Right renal cortex interstitium (tissue), 3 donors: ENCODE data around the gene ZNF655. TPM values are rescaled to one million over a fixed set of nuclear protein-coding genes. Genes with fewer than 3 reads are reported as not detected.

Experiments
- DNase-seq, 3 donors: peaks; one replicate each; pipeline ENCODE4 v3.0.0-alpha.2; 2013; ENCODE audit warnings: low read depth in 3 of 3, low spot score in 2 of 3
- polyA plus RNA-seq, 3 donors: library from polyadenylated mRNA; unstranded; fragments of 120-200 nt; gene quantifications; one replicate each; pipeline ENCODE4 v1.2.1, GENCODE V29; 2013; ENCODE audit not compliant: insufficient read length in 3 of 3

The ZNF655 gene
- polyA plus RNA-seq, 3 donors = 65.9 to 77.8 (median 74.7) TPM

- DNase-seq = no peak
Measured at GRCh38 chr7:99605527-99605926, 47.1 kb downstream of the ZNF655 start.

- DNase-seq = no peak
Measured at GRCh38 chr7:99606531-99606930, 48.1 kb downstream of the ZNF655 start.

- no peak for DNase-seq
Measured at GRCh38 chr7:99607548-99607947, 49.1 kb downstream of the ZNF655 start.

GRCh38 chr7:99614495-99614894, 56.1 kb downstream of the ZNF655 start:
- DNase-seq = no peak

DNA sequence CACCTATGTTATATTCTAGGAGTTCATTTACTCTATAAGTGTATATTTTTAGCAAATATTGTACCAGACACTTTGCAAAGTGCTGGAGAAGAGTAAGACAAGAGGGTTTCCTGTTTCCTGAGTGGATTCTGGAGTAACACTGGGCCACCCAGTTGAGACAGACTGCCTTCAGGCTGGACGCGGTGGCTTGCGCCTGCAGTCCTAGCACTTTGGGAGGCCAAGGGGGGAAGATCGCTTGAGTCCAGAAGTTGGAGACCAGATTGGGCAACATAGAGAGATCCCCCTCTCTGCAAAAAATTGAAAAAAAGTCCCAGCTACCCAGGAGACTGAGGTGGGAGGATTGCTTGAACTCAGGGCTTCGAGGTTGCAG, 57.5 kb downstream of the ZNF655 start:
- DNase-seq = no peak

GRCh38 chr7:99616359-99617191, 58.1 kb downstream of the ZNF655 start, which contains the start of gene ZSCAN25:
ZSCAN25 (plus strand) TSS chr7:99616946; CDS start chr7:99619607, 2,661 bp downstream.
- DNase-seq = peak; percentile 90 to 94 (median 93)

GRCh38 chr7:99617192-99617781, 58.8 kb downstream of the ZNF655 start:
- no peak for DNase-seq

DNA sequence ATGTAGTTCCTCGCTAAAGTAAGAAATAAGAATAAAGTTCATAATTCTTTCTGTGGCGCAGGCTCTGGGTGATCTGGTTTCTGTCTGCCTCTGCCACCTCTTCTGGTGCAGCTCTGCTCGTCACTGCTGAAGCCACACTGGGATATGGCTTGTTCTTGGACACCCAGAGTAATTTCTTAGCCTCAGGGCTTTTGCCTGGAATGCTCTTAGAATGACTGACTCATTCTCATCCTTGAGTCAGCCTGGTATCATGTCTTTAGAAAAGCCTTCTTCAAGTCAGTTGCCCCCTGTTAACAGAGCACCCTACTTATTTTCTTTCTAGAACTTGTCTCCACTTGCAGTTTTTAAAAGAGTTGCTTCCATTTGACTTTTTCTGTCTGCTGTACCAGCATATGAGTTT, 60.3 kb downstream of the ZNF655 start:
- no peak for DNase-seq

DNA sequence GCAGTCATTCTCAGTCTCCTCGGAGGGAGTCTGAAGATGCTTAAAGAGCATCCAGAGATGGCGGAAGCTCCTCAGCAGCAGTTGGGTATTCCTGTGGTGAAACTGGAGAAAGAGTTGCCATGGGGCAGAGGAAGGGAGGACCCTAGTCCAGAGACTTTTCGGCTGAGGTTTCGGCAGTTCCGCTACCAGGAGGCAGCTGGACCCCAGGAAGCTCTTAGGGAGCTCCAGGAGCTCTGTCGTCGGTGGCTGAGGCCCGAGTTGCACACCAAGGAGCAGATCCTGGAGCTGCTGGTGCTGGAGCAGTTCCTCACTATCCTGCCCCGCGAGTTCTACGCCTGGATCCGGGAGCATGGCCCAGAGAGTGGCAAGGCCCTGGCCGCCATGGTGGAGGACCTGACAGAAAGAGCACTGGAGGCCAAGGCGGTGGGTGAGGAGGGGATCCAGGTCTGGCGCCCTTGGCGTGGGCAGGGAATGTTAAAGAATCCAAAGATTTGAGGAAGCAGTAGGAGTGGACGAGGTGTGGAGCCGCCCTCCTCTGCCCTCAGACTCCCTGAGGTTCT, 61.2 kb downstream of the ZNF655 start:
- no peak for DNase-seq

- no peak for DNase-seq
Measured at GRCh38 chr7:99621271-99621670, 62.8 kb downstream of the ZNF655 start.

DNA sequence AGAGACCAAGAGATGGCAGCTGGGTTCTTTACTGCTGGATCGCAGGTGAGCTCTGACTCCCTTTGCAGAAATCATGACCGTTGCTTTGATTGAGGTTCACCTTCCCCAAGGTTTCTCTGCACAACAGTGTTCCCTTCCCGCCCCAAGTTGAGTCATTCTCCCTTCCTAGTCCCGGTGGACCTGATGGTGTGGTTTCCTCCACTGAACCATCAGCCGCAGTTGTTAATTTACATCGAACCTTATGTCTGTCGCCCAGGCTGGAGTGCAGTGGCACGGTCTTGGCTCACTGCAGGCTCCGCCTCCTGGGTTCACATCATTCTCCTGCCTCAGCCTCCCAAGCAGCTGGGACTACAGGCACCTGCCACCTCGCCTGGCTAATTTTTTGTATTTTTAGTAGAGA, 64.2 kb downstream of the ZNF655 start:
- DNase-seq = no peak

DNA sequence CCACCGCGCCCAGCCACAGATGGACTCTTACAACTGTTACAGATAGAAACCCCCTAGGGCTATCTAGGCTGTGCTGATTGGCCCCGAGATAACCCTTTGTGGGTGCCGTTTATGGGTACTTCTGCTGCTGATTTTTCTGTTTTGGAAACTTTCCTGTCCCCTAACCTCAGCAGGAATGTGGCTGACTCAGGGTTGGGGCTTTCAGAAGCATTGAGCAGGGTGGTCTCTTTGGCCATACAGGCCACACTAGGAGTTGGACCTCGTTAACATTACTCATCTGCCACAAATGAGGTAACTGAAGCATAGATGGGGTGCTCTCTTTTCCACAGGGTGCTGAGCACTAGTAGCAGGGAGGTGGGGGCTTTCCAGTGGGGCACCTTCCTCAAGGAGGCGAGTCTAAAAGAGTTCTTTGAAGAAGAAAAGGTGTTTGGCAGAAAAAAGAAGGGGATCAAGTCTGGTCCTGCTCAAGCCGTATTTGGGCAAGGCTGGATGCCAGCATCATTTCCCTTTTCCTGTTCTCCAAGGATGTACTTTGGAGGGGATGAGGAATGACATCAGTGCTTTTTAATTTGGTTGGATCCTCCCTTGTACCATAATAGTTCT, 64.8 kb downstream of the ZNF655 start:
- DNase-seq = no peak

DNA sequence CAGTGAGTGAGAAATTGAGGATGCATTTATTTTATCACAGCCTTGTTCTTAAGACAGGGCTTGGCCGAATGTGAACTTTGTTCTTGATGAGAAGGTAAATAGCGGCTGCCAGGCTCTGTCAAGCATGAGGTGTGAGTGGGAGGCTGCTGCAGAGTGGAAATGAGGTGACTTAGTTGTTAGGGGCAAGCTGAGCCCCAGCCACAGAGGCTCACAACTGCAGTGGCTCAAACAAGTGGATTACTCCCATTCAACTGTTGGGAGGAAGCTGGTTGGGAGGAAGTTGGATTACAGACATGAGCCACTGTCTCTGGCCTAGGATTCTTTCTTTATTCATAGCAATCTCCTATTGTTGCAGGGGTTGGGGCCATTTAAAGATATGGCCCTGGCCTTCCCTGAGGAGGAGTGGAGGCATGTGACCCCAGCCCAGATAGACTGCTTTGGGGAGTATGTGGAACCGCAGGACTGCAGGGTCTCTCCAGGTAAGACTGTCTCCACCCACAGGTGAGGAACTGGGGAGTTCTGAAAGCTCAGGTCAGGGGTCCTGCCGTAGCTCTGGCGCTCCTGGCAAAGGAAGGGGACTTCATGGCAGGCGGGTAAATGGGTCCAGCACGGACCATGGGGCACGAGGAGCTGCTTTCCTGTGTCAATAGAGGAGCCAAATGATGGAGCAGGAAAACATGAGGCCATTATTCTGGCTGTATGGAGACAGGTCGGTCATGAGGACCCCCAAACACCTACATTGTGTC, 65.4 kb downstream of the ZNF655 start:
- no peak for DNase-seq

GRCh38 chr7:99624484-99624883, 66.0 kb downstream of the ZNF655 start:
- DNase-seq = no peak

GRCh38 chr7:99625321-99625720, 66.9 kb downstream of the ZNF655 start:
- no peak for DNase-seq

DNA sequence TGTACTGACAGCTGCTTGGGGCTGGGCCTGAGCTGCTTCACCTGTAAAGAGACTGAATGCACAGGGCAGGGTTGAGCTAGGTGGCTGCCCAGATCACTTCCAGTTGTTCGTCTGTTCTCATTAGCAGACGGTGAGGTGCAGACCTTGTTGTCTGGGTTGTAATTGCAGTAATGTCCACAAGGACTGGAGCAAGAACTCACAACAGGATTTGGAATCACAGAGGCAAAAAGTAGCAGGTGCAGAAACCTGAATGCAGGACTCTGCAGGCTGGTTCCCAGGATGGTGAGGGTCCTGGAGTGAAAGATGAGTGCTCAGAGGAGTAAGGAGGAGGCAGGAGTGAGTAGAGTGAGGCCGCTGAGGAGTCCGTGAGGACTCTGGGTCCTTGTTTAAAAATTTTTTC, 67.5 kb downstream of the ZNF655 start:
- no peak for DNase-seq

Other genes with a start within 250 kb of the ZNF655 start
- 100 to 1,000 TPM; 101 to 113 (median 111) TPM for gene ARPC1A, start 232.7 kb upstream of the ZNF655 start, polyA plus RNA-seq
- gene ARPC1B, start 183.9 kb upstream of the ZNF655 start, polyA plus RNA-seq = 10 to 100 TPM; 30.5 to 34.6 (median 32.2) TPM
- 100 to 1,000 TPM; 145 to 149 (median 148) TPM for gene PDAP1, start 150.0 kb upstream of the ZNF655 start, polyA plus RNA-seq
- 100 to 1,000 TPM; 104 to 109 (median 107) TPM for gene BUD31, start 149.7 kb upstream of the ZNF655 start, polyA plus RNA-seq
- gene PTCD1, start 119.8 kb upstream of the ZNF655 start, polyA plus RNA-seq = 1 to 10 TPM; 3.6 to 4.6 (median 4.1) TPM
- gene CPSF4, start 119.7 kb upstream of the ZNF655 start, polyA plus RNA-seq = 10 to 100 TPM; 26.8 to 27.8 (median 26.9) TPM
- gene ATP5MF, start 92.5 kb upstream of the ZNF655 start, polyA plus RNA-seq = 100 to 1,000 TPM; 486 to 588 (median 491) TPM
- 10 to 100 TPM; 20.3 to 22.5 (median 21.5) TPM for gene ZNF789, start 85.8 kb upstream of the ZNF655 start, polyA plus RNA-seq
- 10 to 100 TPM; 13.7 to 14.6 (median 14.6) TPM for gene ZNF394, start 58.4 kb upstream of the ZNF655 start, polyA plus RNA-seq
- 10 to 100 TPM; 15.3 to 17.0 (median 16.7) TPM for gene ZKSCAN5, start 54.0 kb upstream of the ZNF655 start, polyA plus RNA-seq
- 10 to 100 TPM; 16.6 to 16.8 (median 16.7) TPM for gene FAM200A, start 6.5 kb upstream of the ZNF655 start, polyA plus RNA-seq
- 1 to 10 TPM; 2.5 to 3.0 (median 2.7) TPM for gene TMEM225B, start 39.6 kb downstream of the ZNF655 start, polyA plus RNA-seq
- 10 to 100 TPM; 16.3 to 21.4 (median 18.1) TPM for gene ZSCAN25, start 58.3 kb downstream of the ZNF655 start, polyA plus RNA-seq
- gene CYP3A5, start 121.4 kb downstream of the ZNF655 start, polyA plus RNA-seq = 1 to 10 TPM in 2 of 3 donors, under 1 TPM in 1; 1.00 to 1.4 (median 1.0) TPM
- 1 to 10 TPM in 1 of 3 donors, under 1 TPM in 2; 0.46 to 1.1 (median 0.69) TPM for gene CYP3A7, start 176.6 kb downstream of the ZNF655 start, polyA plus RNA-seq
- gene CYP3A4, start 225.5 kb downstream of the ZNF655 start, polyA plus RNA-seq = under 1 TPM; 0.06 to 0.22 (median 0.20) TPM